Measurements from ENCODE around the gene DBN1. TPM values are rescaled to one million over a fixed set of nuclear protein-coding genes. Genes with fewer than 3 reads are reported as not detected.

The DBN1 gene
- total RNA-seq, 1 donor from 2014 or later: 34.6 TPM

DNA sequence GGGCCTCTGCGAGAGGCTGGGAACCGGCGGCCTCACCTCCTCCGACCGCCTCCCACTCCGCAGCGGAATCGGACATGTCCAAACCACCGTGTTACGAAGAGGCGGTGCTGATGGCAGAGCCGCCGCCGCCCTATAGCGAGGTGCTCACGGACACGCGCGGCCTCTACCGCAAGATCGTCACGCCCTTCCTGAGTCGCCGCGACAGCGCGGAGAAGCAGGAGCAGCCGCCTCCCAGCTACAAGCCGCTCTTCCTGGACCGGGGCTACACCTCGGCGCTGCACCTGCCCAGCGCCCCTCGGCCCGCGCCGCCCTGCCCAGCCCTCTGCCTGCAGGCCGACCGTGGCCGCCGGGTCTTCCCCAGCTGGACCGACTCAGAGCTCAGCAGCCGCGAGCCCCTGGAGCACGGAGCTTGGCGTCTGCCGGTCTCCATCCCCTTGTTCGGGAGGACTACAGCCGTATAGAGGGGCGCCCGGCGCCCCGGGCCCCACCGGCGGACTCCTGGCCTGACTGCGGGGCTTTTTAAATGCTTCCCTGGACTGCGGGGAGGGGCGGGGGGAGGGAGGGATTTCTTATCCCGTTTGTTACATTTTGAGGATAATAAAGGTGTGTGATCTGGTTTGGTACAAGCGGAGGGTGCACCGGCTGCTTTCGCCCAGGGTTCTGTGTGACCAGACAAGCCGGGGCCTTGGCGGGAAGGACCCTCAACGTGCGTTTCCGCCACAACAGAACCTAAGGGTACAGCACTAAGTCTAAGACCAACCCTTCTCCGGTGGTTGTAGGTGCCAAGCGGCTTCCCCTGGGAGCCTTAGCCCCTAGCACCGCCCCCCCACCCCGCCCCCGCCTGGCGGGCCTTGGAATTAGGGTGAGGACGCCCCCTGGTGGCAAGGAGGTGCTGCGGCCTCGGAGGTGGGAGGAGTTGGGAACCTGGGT, 17.5 kb downstream of the DBN1 start:
- intact Hi-C loops (cut with DNase I): loop anchor here (10.0 kb wide), 1 partner anchor 51 kb away; the partner anchor contains the start of genes F12 and PFN3
- ATAC-seq: peak; percentile 81
- Histone ChIP-seq H3K4me1 (peaks cover 24% of the 10 kb centered on the region), H3K9me3 (no peaks in the 10 kb centered on the region), H3K36me3 (no peaks in the 10 kb centered on the region), H3K4me3 (peak overlapping the region; percentile 57), H3K27me3 (peaks cover 3% of the 10 kb centered on the region), H3K27ac (peak overlapping the region; percentile 5)
- peak; percentile 89 for TF ChIP-seq CTCF (IDR thresholded peaks at IDR 0.05)
- DNase-seq: peak; percentile 96

GRCh38 chr5:177455036-177455660, 18.3 kb downstream of the DBN1 start:
- Histone ChIP-seq H3K27ac (peak overlapping the region; percentile 14), H3K4me3 (peak overlapping the region; percentile 57), H3K9me3 (no peaks in the 10 kb centered on the region), H3K36me3 (no peaks in the 10 kb centered on the region), H3K27me3 (peaks cover 4% of the 10 kb centered on the region), H3K4me1 (peaks cover 24% of the 10 kb centered on the region)
- intact Hi-C loops (cut with DNase I): loop anchor here (10.0 kb wide), 1 partner anchor 50 kb away; the partner anchor contains the start of genes F12 and PFN3
- peak; percentile 64 for TF ChIP-seq CTCF (IDR thresholded peaks at IDR 0.05)
- ATAC-seq: peak; percentile 68
- peak; percentile 93 for DNase-seq

DNA sequence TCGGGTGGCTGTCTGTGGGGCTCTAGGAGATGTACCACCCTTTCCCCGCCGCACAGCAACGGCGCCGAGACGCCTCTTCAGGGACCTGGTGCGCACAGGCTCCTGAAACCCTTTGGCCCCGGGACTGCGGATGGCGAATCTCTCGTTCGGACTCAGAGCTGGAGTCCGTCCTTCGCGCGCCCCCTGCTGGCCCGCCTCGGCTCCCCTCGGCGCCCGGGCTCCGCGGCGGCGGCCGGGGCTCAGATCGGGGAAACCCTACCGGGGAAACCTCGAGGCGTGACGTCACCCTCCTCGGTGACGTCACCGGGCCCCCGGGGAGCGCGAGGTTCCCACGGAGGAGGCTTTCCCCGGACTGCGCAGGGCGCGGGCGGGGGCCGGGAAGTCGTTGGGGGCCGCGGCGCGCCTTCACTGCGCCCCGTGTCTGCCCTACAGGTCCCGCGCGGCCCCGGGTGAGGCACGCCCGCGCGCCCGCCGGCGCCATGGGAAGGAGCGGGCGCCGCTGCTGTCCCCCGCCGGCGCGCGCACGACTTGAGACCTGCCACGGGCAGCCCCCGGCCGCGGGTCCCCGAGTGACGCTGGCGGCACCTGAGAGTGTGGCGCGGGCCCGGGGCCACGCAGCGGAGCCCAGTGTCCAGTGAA, 18.9 kb downstream of the DBN1 start:
- Histone ChIP-seq H3K4me1 (peaks cover 24% of the 10 kb centered on the region), H3K4me3 (peak overlapping the region; percentile 57), H3K27me3 (peaks cover 4% of the 10 kb centered on the region), H3K27ac (peak overlapping the region; percentile 14), H3K36me3 (no peaks in the 10 kb centered on the region), H3K9me3 (no peaks in the 10 kb centered on the region)
- ATAC-seq (peak; percentile 84), DNase-seq (peak; percentile 96)
- intact Hi-C loops (cut with DNase I): loop anchor here (10.0 kb wide), 1 partner anchor 50 kb away; the partner anchor contains the start of genes F12 and PFN3
- TF ChIP-seq CTCF (IDR thresholded peaks at IDR 0.05): peak; percentile 89

DNA sequence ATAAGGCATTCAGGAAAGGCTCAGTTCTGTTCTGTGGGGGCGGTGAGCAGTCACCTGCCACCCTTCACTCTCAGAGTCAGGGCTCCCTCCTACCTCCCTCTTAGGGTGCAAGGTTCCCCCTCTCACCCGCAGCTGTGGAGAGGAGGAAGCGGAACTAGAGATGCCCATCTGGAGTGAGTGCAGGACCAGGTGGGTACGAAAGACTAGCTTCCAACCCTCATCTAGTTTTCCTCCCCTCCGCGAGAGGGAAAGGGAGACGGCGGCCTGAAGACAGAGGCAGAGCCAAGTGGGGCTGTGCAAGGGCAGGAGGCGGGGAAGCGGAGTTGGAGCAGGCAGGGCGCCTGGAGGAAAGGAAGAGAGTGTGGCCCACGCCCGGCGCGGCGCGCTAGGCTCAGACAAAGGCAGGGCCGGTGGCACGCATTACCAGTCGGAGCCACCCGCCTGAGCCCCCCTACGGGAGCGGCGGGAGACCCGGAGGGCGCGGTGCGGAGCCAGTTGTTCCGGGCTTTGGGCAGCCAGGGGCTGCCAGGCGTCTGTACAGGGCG, 19.5 kb downstream of the DBN1 start:
- TF ChIP-seq CTCF (IDR thresholded peaks at IDR 0.05): no peak
- ATAC-seq (no peak), DNase-seq (no peak)
- Histone ChIP-seq H3K4me1 (peaks cover 24% of the 10 kb centered on the region), H3K9me3 (no peaks in the 10 kb centered on the region), H3K27me3 (peaks cover 4% of the 10 kb centered on the region), H3K4me3 (peak overlapping the region; percentile 57), H3K27ac (no peak overlapping the region), H3K36me3 (no peaks in the 10 kb centered on the region)
- intact Hi-C loops (cut with DNase I): loop anchor here (10.0 kb wide), 1 partner anchor 49 kb away; the partner anchor contains the start of genes F12 and PFN3

All from upper lobe of right lung (tissue), 1 donor.